Brain microvascular endothelial cell (primary cell): ENCODE measurements around the gene COL10A1.

Experiments used
- DNase-seq: peaks from one replicate; pipeline ENCODE4 v3.0.0-alpha.2; 2020
- H3K27ac ChIP-seq: fragments of 250-450 bp; sonication (Bioruptor Pico); 2 replicates; pipeline ENCODE4 v1.5.1; 2020; ENCODE audit warnings: mild to moderate bottlenecking, moderate library complexity
- H3K27me3 ChIP-seq: fragments of 250-450 bp; sonication (Bioruptor Pico); replicated peaks from 2 replicates; pipeline ENCODE4 v1.5.1; 2020; ENCODE audit warnings: mild to moderate bottlenecking
- H3K36me3 ChIP-seq: fragments of 250-450 bp; sonication (Bioruptor Pico); replicated peaks from 2 replicates; pipeline ENCODE4 v1.5.1; 2020; ENCODE audit warnings: mild to moderate bottlenecking
- H3K4me3 ChIP-seq: 2 replicates; pipeline ENCODE4 v1.5.1; 2011; ENCODE audit warnings: low read depth, mild to moderate bottlenecking, control low read depth, low read length, moderate library complexity
- CTCF ChIP-seq: IDR thresholded peaks from 2 replicates; pipeline ENCODE4 v1.5.1; 2011; ENCODE audit warnings: low read depth, mild to moderate bottlenecking, moderate library complexity, low read length, control low read depth, inconsistent platforms; ENCODE audit errors: missing control alignments
- in situ Hi-C: cut with HindIII; loops from 2 replicates; pipeline ENCODE4 v1.10.0; 2017; ENCODE audit warnings: low sequenced_read_pairs, low pct_ligation_motif_present

COL10A1 gene

GRCh38 chr6:116074732-116075390, 51.1 kb downstream of the COL10A1 start:
- no peak for DNase-seq
- in situ Hi-C loops = no loop called here
- Histone ChIP-seq H3K27ac (no peak overlapping the region), H3K4me3 (no peak overlapping the region), H3K36me3 (no peaks in the 10 kb centered on the region), H3K27me3 (no peaks in the 10 kb centered on the region)
- no peak for TF ChIP-seq CTCF

GRCh38 chr6:116073765-116074440, 52.0 kb downstream of the COL10A1 start:
- no peak overlapping the region for H3K27ac ChIP-seq
- no peak overlapping the region for H3K4me3 ChIP-seq
- TF ChIP-seq CTCF = no peak
- in situ Hi-C loops = no loop called here
- no peaks in the 10 kb centered on the region for H3K36me3 ChIP-seq
- H3K27me3 ChIP-seq = no peaks in the 10 kb centered on the region
- DNase-seq = peak; percentile 31

- in situ Hi-C loops = no loop called here
- no peak overlapping the region for H3K27ac ChIP-seq
- H3K27me3 ChIP-seq = no peaks in the 10 kb centered on the region
- TF ChIP-seq CTCF = no peak
- H3K36me3 ChIP-seq = no peaks in the 10 kb centered on the region
- no peak overlapping the region for H3K4me3 ChIP-seq
- no peak for DNase-seq
Measured at GRCh38 chr6:116072368-116072767, 53.6 kb downstream of the COL10A1 start.

- no peak for TF ChIP-seq CTCF
- Histone ChIP-seq H3K27me3 (no peaks in the 10 kb centered on the region), H3K27ac (no peak overlapping the region), H3K36me3 (no peaks in the 10 kb centered on the region), H3K4me3 (no peak overlapping the region)
- DNase-seq = no peak
- in situ Hi-C loops = no loop called here
Measured at GRCh38 chr6:116070616-116071389, 55.1 kb downstream of the COL10A1 start.

DNA sequence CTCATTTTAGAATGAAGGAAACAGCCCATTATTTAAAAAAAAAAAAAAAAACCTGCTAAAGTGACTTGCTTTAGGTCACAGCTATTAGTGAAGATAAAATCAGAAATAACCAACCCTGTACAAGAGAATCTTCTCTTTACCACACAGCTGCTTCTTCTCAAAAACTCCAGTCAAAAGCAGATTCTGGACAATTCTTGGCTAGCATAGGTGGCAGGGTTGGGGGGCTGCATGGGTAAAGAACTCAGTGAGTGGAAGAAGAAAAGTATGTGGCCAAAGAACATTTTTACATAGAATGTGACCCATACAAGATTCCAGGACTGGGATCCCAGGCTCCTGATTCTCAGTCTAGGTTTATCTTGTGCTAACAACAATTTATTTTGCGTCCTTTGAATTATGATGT, 55.8 kb downstream of the COL10A1 start:
- in situ Hi-C loops = no loop called here

More for the DNA sequence above, 55.8 kb downstream of the COL10A1 start:
- H3K36me3 ChIP-seq = no peaks in the 10 kb centered on the region
- no peak overlapping the region for H3K27ac ChIP-seq
- no peak for DNase-seq
- TF ChIP-seq CTCF = no peak
- H3K27me3 ChIP-seq = no peaks in the 10 kb centered on the region
- H3K4me3 ChIP-seq = no peak overlapping the region
